ENCODE measurements around the gene PRKACA.

PRKACA gene

DNA sequence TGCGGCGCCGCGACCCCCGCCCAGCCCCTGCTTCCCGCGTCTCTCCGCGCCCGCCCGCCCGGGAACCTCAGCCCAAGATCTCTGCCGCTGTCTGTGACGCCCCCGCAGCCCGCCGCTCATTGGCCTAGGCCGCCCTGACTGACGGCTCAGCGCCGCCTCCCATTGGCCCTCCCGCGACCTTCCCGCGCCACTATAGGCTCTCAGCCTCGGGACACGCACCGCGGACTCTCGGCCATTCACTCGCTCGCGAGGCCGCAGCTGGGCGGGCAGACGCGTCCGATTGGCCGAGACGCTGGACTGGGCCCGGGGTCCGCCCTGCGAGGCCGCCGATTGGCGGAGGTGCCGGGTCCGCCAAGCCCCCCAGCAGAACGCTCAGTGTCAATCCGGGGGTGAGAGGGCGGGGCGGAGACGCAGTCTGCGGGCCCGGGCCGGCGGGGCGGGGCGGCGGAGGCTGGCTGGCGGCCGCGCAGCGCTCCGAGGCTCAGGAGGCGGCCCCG is at the start of gene PRKACA:
Gene PRKACA (minus strand): TSS at position 95 of the 497 bp plus-strand sequence. CDS start 215 bp downstream, outside the sequence.
- DNase-seq: peak; percentile 100

DNA sequence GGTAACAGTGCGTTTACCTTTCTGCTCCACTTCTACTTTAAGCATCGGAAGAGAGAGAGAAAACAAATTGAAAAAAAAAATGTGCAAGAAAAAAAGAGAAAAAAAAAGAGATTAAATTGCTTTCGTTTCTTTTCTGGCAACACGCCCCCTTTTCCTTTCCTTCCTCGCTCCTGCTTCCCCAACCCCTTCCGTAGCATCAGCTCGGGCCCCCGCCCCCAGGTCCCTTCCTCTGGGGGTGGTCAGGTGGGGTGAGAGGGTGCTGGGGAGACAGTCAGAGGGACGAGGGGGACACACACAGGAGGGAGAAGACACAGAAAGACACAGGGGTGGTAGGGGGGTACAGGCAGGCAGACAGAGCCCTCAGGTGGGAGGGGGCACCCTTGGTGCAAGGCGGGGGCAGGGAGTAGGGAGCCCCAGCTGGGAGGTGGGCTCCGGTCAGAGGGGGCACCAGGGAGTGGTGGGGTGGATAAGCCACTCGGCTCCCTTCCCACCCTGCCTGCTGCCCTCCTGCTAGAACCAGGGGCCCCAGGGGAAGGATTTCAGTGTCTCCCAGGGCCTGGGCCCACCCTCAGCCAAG is 49.5 kb upstream of the PRKACA start:
- DNase-seq: no peak

DNA sequence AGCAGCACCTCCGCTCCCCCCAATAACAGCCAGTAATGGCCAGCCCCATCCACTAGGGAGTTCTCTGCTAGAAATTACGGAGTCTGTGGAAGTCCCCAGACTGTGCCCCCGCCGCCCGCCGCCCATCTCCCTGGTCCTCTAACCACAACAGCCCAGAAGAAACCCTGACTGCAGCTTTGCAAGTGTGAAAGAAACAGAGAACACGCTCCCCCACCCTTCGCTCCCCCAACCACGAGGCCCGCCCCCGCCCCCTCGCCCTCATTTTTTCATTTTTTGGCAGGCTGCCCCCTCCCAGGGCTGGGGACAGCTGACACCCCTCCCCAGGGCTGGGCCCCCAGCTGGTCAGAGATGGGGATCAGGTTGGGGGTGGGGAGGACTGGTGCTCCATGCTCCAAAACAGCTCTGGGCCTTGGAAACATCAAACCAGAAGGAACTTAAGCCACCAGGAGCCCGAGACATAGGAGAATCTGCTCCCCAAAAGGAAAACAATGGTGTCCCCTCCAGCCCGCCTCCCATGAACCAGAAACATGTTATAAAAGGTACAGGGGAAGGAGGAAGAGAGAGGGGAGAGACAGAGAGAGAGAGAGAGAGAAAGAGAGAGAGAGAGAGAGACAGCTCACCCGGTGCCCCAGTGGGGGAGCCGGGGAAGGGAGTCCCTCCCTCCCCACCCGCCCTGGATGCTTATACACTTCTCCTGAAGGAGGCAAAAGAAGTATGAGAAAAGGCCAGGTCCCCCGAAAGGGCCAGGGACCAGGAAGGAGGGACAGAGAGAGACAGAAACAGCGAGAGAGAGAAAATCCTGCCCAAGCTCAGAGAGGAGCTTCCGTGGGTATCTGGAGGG is 48.6 kb upstream of the PRKACA start:
- no peak for DNase-seq

DNA sequence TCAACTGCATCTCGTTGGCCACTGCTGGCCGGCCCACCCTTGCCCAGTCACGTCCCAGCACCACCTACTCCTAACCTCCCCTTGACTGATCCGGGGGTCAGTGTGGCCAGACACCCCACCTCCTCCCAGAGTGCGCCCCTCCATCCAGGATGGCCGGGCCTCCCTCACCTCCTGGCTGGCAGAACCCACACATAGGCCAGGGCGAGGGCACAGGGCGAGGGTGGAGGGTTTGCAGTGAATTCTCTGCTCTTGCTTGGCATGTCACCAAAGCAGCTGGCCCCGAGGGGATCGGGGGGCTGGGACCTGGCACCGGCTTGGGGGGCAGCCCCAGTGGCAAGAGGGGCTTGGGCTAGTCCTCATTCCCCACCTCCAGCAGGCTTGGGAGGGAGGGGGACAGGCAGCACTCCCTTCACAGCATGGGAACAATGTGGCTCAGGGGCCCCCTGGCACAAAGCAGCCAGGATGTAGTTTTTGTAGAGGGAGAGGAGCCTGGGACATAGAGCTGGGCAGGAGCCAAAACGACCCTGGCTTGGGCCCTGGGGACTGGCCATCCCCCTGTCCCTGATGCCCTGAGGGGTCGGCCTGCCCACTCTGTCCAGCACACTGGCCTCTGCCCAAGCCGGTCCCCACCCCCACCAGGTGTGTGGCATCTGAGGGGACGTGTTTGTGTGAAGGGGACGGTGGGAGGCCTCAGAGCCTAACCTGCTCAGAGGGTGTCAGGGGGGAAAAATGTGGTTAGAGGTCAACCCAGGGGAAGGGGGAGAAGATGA is 47.3 kb upstream of the PRKACA start:
- no peak for DNase-seq

DNA sequence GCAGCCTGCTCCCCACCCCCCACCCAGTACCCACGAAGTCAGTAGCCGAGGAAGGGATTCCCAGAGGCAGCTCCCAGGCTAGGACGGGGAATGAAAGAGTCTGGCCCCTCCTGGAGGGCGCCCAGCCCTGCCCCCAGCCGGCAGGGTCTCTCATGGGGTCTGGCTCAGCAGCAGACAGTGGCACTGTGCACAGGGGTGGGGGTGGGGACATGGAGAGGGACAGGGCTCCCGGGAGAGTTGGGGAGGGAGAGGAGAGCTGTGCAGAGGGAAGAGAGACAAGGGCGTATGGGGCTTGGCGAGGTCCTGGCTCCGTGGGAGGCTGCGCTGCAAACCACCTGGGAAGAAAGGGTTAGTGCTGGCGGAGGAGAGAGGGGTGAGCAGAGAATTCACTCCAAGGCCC is 46.5 kb upstream of the PRKACA start:
- DNase-seq: no peak

DNA sequence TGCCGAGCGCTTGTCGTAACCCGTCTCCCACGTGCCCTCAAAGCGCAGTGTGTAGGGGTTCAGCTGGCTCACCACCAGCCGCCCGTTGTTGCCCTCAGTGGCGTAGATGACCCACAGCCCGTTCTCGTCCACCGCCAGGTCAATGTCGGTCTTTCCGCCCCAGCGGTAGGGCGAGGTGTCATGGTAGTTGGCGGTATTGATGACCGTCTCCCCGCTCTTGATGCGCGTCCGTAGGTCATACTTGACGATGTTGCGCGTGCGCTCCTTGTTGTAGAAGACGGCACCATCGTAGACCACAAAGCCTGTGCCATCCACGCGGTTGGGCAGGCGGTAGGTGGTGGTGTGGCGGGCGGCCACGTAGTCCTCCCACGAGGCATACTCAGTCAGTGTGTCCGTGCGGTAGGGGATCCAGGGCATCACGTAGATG is 45.3 kb upstream of the PRKACA start:
- no peak for DNase-seq

DNA sequence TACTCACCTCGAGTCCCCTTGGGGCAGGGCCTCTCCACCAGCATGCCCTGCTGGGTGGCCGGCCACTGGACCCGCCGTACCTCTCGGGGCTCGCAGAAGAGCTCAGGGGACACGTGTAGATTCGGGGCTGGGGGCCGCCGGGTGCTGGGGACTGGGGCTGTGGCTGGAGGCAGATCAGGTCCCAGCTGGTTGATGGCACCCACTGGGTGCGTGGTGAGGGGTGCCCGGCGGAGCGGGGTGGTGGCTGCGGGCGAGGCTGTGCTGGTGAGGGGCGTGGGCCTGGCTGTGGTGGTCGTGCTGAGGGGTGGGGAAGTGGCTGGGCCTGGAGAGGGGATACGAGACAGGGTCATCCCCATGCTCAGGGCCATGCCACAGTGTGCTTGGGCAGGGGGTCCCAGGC is 43.7 kb upstream of the PRKACA start:
- DNase-seq: no peak

DNA sequence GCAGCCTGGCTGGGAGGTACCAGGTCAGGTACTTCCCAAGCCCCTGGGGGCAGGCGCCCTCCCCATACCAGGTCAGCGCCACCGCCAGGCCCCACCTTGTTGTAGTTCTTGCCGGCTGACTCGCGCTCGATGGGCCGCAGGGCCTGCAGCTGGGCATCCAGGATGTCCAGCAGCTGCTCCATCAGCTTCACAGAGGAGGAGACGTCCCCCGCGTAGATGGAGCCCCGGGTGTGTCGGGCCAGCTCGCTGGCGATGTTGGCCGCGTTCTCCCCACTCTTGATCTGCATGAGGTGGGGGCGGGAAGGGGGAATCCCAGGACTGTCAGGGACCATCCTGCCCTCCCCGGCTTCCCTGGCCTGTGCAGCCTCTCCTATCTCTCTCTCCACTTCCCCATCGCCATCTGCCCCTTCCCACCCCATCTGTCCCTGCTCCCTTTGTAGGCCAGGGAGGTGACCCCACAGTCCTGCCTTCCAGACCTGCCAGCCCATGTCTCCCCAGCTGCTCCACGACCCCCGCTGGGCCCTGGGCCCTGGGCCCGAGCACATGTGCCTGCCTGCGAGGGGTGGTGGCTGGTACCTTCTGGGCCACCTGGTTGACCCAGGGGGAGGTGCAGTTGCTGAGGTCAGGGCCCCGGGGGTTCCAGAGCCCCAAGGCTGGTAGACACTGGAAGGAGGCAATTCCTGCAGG is 42.6 kb upstream of the PRKACA start:
- no peak for DNase-seq

DNA sequence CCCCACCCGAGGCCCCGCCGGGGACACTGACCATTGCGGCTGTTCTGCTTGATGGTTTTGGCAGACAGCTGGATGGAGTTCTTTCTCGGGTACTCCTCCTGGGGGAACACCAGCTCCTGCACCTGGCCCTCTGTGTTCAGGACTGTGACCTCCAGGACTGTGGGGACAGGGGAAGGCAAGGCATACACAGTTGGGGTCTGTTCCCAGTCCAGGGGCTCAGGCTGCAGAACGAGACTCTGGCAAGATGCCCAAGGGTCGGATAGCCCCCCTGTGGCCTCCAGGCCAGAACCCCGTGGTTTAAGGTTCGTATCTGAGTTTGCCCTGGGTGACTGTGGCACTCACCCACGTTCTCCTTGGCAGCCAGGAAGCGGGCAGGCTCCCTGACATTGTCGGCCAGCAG is 41.5 kb upstream of the PRKACA start:
- no peak for DNase-seq

DNA sequence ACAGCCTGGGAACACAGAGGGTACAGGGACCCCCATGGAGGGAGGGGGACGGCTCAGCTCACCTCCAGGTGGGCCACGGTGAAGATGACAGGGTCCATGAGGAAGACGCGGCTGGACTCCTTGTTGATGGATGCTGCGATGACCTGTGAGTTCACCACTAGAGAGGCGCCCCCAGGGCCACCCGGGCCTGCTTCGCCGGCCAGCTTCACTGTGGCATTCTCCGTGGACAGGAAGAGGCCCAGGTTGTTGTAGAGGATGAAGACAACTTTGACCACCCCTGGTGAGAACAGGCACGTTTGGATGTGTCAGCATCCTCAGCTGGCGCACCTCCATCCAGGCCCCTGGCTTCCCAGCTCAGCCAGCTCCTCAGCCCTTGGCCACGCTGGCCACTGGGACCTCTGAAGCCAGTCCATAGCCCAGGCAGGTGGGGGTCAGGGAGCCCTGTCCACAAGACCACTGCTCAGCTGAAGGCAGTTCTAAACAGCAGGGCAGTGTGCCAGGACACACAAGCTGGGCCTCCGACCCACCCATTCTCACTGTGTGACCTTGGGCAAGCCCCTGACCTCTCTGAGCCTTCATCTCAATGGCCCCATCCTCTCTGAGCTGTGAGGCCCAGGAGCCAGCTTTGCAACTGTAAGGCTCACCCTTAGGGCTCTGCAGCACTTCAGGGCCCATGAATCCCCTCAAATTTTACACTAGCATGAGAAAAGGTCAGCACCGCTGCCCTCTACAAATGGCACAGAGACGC is 40.9 kb upstream of the PRKACA start:
- DNase-seq: no peak

DNA sequence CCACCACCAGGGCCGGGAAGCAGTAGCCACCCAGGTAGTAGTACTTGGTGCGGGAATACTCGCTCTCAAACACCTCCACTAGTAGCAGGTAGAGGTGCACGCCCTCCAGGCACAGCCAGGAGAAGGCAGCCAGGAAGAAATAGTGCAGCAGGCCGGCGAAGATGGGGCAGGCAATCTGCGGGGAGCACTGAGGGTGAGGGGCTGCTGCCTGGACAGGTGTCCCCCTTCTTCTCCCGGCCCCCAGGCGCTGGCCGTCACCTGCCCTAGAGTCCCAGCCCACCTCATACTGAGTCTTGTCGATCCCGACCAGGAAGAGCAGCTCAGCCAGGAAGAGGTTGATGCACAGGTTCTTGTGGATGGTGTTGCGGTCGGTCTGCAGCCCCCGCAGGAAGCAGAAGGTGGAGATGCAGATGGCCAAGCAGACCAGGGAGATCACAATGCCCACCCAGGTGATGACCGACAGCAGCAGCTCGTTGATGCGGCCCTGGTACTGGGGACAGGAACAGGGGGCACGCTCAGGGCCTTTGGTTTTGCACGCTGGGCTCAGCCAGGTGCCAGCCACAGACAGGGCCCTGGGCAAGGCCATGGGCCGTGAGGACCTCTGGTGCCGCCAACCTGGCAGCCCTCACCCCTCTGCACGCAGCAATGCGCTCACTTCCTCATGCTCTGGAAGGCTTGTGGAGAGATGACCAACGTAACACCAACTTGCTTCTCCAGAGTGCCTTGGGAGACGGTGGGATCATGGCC is 39.6 kb upstream of the PRKACA start:
- no peak for DNase-seq

DNA sequence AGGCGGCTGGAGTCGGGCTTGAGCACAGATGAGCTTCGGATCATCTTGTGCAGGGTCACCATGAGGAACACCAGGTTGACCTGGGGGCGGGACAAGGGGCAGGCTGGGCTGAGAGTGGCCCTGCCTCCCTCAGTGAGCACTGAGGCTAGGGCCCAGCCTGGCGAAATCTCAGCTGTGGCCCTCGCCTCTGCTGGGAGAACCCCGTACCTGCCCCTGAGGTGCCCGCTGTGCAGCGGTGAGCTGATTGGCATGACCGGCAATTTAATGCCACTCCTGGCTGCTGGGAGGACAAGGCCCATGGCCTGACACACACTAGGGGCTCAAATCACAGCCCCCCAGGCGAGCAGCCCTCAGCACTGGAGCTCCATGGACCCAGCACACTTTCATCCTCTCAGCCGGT is 38.6 kb upstream of the PRKACA start:
- no peak for DNase-seq

DNA sequence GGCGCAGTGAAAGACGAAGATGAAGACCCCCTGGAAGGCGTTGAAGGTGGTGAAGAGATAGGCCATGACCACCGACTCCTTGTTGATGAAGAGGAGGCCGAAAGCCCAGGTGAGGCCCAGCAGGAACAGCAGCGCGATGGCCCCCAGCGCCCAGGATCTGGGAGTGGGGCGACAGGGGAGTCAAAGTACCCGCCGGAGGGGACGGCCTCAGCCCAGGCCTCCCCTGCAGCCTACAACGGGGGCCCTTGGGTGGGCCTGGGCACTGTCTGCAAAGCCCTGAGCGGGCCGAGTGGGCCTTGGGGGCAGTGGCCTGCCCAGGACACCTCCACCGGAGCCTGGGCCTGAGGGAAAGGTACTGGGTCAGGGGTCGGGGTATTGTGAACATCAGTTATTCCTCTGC is 37.8 kb upstream of the PRKACA start:
- DNase-seq: no peak

DNA sequence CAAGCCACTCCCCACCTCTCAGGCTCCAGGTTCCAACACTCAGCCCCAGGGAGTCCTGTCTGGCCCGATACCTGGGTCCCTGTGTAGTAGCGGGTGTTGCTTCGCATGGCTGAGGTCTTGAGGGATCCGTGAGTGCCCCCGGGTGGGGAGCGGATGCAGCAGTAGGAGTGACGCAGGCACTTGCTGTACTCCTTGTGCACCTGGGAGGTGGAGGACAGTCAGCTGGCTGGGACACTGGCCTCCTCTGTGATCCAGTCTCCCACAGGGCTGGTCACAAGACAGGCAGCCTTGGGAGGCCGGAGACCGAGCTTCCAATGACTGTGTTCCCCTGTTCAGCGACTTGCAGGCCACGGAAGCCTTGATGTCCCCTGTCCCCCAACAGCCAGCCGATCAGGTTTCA is 35.2 kb upstream of the PRKACA start:
- DNase-seq: no peak

DNA sequence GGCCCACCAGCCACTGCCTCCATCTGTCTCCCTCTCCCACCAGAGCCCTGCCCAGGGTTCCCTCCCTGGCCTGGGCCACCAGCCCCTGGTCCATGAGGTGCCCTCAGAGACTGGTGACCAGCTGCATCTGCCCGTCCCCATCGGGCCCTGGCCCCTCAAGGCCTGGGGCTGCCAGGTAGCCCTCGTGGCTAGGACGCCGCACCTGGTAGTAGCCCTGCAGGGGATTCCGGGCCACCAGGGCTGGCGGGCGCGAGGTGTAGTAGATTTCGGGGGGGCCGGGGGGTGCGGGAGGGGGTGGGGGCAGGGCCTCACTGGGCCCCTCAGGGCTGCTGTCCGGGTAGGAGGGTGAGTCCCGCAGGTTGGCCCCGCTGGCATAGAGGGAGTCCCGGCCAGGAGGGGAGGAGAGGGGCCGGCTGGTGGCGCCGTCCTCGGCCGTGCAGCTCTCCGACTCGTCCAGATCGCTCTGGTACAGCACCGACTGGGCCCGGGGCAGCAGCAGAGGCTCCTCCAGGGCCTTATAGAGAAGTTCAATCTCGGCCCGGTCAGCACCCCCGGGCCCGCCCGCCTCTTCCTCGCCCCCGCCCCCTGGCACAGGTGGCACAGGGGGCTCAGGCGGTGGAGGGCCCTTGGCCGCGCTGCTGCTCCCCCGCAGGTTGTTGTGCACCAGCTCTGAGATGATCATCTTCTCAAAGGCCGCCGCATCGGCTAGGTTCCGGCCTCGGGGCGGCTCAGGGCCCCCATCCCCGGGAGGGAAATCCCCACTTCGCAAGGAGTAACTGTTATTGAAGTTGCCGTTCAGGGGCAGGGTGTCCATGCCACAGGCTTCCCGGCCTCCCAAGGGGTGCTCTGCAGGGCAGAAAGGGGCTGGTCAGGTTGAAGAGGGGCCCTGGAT is 33.5 kb upstream of the PRKACA start:
- DNase-seq: no peak

DNA sequence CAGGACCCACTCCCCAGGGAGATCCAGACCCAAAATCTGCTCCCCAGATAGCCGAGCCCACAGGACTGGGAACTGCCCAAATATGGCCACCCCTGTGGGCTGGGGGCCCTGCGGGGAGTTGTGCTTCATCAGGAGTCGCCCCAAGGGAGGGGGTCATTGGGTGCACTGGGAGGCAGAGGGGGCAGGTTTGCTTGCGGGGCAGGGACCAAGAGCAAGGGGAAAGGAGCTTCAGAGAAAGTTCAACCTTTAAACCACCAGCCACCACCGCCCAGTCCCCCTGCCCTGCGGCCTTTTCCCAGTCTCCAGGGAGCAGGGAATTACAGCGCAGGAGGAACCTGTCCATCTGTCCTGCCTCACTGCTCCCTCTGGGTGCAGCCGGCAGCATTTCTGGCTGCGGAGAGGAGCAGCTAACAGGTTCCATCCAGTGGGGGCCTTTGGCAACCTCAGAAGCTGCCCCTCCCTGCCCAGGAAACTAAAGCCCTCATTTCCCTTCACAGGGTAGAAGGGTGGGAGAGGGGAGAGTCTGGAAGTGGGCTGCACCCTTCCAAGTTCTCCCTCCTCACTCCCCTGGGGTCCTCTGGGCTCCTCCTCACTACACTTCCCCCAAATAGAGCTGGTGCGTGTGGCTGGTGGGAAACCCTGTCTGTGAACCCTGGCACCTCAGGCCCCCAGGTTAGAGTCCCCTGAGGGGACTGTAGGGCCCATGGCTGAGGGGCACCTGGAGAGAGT is 32.6 kb upstream of the PRKACA start:
- no peak for DNase-seq

DNA sequence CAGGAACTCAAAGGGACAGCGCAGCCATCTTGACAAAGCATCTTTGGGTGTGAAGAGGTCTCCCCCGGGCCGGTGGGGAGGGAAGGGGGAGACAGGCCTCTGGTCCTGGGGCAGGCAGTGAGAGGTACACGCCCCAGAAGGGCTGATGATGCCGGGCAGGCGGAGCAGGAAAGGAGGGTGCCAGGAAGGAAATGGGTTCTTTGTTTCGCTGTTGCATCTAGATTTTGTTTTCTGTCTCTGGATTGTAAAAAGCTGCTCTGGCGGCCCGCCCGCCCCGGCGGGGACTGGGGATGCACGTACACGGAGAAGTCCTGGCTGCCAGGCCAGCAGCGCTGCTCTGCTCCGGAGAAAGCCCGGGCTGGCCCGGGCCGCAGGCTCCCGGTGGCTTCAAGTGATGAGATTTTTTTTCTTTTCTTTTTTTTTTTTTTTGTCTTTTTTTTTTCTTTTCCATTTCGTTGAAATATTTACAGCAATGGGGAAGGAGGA is 32.0 kb upstream of the PRKACA start:
- DNase-seq: no peak

DNA sequence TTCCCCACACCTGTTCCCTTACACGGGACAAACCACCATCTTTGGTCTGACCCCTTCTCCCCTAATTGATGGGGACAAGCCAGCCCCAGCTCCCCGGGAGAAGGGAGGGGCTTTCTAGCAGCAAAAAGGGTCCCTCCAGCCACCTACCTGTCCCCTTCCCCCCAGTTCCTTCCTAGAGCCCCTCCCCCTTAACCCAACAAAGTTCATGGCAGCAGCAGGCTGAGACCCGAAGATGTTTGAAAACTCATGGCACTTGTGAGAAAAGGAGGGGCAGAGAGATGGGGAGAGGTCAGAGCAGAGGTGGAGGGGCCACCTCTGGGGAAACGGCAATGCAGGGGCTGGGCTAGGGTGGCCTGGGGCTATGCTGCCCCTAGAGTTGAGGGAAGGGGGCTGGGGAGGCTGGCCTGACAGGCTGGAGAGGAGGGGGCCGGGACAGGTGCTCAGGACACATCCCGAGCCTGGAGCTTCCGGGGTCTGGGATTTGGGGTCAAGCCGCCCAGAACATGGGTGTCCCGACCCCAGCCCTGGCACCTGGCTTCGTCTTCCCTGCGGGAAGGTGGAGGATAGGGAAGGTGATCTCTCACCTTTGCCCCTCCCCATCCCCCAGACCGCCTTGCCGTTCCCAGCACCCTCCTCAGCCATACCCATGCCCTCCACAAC is 31.3 kb upstream of the PRKACA start:
- no peak for DNase-seq
